H1 (cell line): ENCODE data around the gene GNG14. TPM values are rescaled to one million over a fixed set of nuclear protein-coding genes. Genes with fewer than 3 reads are reported as not detected.

Source experiments
- CTCF ChIA-PET: fragments of 300-600 bp; sonication (Branson Sonifier 250); formaldehyde crosslinking; loops from one replicate; lab custom pipeline; 2021; ENCODE audit not compliant: partially characterized antibody; lab: Charles Lee
- POLR2A ChIA-PET: fragments of 300-600 bp; sonication (Branson Sonifier 250); formaldehyde crosslinking; loops from one replicate; lab custom pipeline; 2021; ENCODE audit warnings: inconsistent platforms; ENCODE audit not compliant: partially characterized antibody; lab: Charles Lee
- DNase-seq, 2 experiments: peaks; one replicate each; pipeline versions ENCODE4 v3.0.0 to v3.0.0-alpha.2; 2010 to 2022; ENCODE audit warnings: low spot score in 2 of 2, low read depth in 1 of 2, mixed read lengths in 1 of 2
- FAIRE-seq: peaks from 2 replicates; lab custom pipeline; 2011; peaks lifted over from hg19 to GRCh38; lab: Jason Lieb, UNC
- H2AFZ ChIP-seq: 2 replicates; pipeline ENCODE4 v1.8.1; 2012; ENCODE audit warnings: low read length, inconsistent platforms
- H2AK5ac ChIP-seq: 2 replicates; pipeline ENCODE4 v1.6.1; 2013; ENCODE audit warnings: low read depth, low read length
- H2BK120ac ChIP-seq: replicated peaks from 2 replicates; pipeline ENCODE3; 2013; ENCODE audit warnings: low read depth, low read length, inconsistent platforms
- H2BK12ac ChIP-seq: 2 replicates; pipeline ENCODE4 v1.6.1; 2013; ENCODE audit warnings: low read depth, low read length
- H2BK15ac ChIP-seq: 2 replicates; pipeline ENCODE4 v1.6.1; 2013; ENCODE audit warnings: low read length
- H2BK20ac ChIP-seq: 2 replicates; pipeline ENCODE4 v1.6.1; 2013; ENCODE audit warnings: low read length
- H2BK5ac ChIP-seq: 2 replicates; pipeline ENCODE4 v1.6.1; 2013; ENCODE audit warnings: low read depth, low read length
- H3K14ac ChIP-seq: 2 replicates; pipeline ENCODE4 v1.6.1; 2013; ENCODE audit warnings: inconsistent platforms; ENCODE audit not compliant: insufficient read length
- H3K18ac ChIP-seq: 2 replicates; pipeline ENCODE4 v1.6.1; 2013; ENCODE audit warnings: low read length; ENCODE audit errors: extremely low read depth
- H3K23ac ChIP-seq: 2 replicates; pipeline ENCODE4 v1.6.1; 2013; ENCODE audit warnings: inconsistent platforms; ENCODE audit not compliant: insufficient read length
- H3K23me2 ChIP-seq: 2 replicates; pipeline ENCODE4 v1.6.1; 2013; ENCODE audit warnings: low read depth, low read length
- H3K27ac ChIP-seq: 2 replicates; pipeline ENCODE4 v1.6.1; 2011; ENCODE audit warnings: low read depth, low read length, inconsistent platforms
- H3K27me3 ChIP-seq, 4 experiments: replicated peaks in 1 of 4; 1 replicate in 1 of 4; 2 replicates in 3 of 4; pipeline versions ENCODE4 v1.6.1 to v1.8.1; 2011 to 2013; ENCODE audit warnings: low read length in 3 of 4, mild to moderate bottlenecking in 3 of 4, inconsistent platforms in 2 of 4, mixed read lengths in 2 of 4, moderate library complexity in 1 of 4; ENCODE audit not compliant: control insufficient read depth in 3 of 4, insufficient read depth in 3 of 4; ENCODE audit errors: extremely low read depth in 1 of 4
- H3K36me3 ChIP-seq, 4 experiments: 2 replicates each; pipeline versions ENCODE4 v1.6.1 to v1.8.1; 2011 to 2013; ENCODE audit warnings: mild to moderate bottlenecking in 4 of 4, low read length in 3 of 4, moderate library complexity in 2 of 4, control low read depth in 1 of 4, inconsistent platforms in 1 of 4; ENCODE audit not compliant: insufficient read depth in 4 of 4, control insufficient read depth in 2 of 4
- H3K4ac ChIP-seq: replicated peaks from 2 replicates; pipeline ENCODE3; 2013; ENCODE audit warnings: low read length, low read depth, mixed read lengths, inconsistent platforms; ENCODE audit not compliant: insufficient read length
- H3K4me1 ChIP-seq, 4 experiments: replicated peaks in 1 of 4; 1 replicate in 1 of 4; 2 replicates in 3 of 4; pipeline versions ENCODE4 v1.6.1 to v1.8.1; 2011 to 2013; ENCODE audit warnings: low read length in 3 of 4, inconsistent platforms in 2 of 4, mixed read lengths in 1 of 4; ENCODE audit not compliant: insufficient read depth in 4 of 4, control insufficient read depth in 3 of 4
- H3K4me2 ChIP-seq, 2 experiments: 2 replicates each; pipeline versions ENCODE4 v1.6.1 to v1.8.1; 2011 to 2013; ENCODE audit warnings: low read depth in 2 of 2, low read length in 2 of 2, control low read depth in 1 of 2, inconsistent platforms in 1 of 2, mild to moderate bottlenecking in 1 of 2; ENCODE audit not compliant: insufficient read depth in 1 of 2
- H3K4me3 ChIP-seq, 4 experiments: fragments of 200-600, 300-600 bp in 1 of 4; sonication (generic), shearing (Covaris generic), sonication (Bioruptor Twin) in 1 of 4; 2 replicates each; pipeline versions ENCODE4 v1.5.1 to v1.8.1; 2011 to 2016; ENCODE audit warnings: low read length in 4 of 4, low read depth in 3 of 4, control low read depth in 2 of 4, inconsistent platforms in 2 of 4, mild to moderate bottlenecking in 2 of 4, mixed read lengths in 1 of 4, moderate library complexity in 1 of 4; ENCODE audit not compliant: insufficient read depth in 2 of 4; ENCODE audit errors: extremely low read depth in 1 of 4
- H3K56ac ChIP-seq: replicated peaks from 2 replicates; pipeline ENCODE3; 2013; ENCODE audit warnings: low read depth, mild to moderate bottlenecking, mixed read lengths, low read length, inconsistent platforms; ENCODE audit not compliant: insufficient read length
- H3K79me1 ChIP-seq: 2 replicates; pipeline ENCODE4 v1.6.1; 2013; ENCODE audit warnings: low read depth, low read length, control low read depth
- H3K79me2 ChIP-seq, 2 experiments: 2 replicates each; pipeline versions ENCODE4 v1.6.1 to v1.8.1; 2012 to 2013; ENCODE audit warnings: low read length in 2 of 2, mild to moderate bottlenecking in 2 of 2, inconsistent platforms in 1 of 2; ENCODE audit not compliant: insufficient read depth in 2 of 2, control insufficient read depth in 1 of 2
- H3K9ac ChIP-seq, 4 experiments: replicated peaks in 1 of 4; 1 replicate in 1 of 4; 2 replicates in 3 of 4; pipeline versions ENCODE4 v1.6.1 to v1.8.1; 2011 to 2013; ENCODE audit warnings: low read depth in 3 of 4, low read length in 3 of 4, control low read depth in 2 of 4, mild to moderate bottlenecking in 2 of 4, moderate library complexity in 2 of 4, inconsistent platforms in 1 of 4; ENCODE audit errors: extremely low read depth in 1 of 4
- H3K9me3 ChIP-seq, 2 experiments: 2 replicates each; pipeline versions ENCODE4 v1.6.1 to v1.8.1; 2012 to 2013; ENCODE audit warnings: mild to moderate bottlenecking in 2 of 2, moderate library complexity in 2 of 2, control low read depth in 1 of 2, inconsistent platforms in 1 of 2, low read depth in 1 of 2, low read length in 1 of 2, mixed read lengths in 1 of 2; ENCODE audit not compliant: insufficient read depth in 2 of 2
- H4K20me1 ChIP-seq, 2 experiments: replicated peaks in 1 of 2; 2 replicates each; pipeline versions ENCODE3 to v1.8.1; 2011 to 2013; ENCODE audit warnings: inconsistent platforms in 2 of 2, low read length in 2 of 2, mild to moderate bottlenecking in 1 of 2; ENCODE audit not compliant: insufficient read depth in 2 of 2, control insufficient read depth in 1 of 2
- H4K5ac ChIP-seq: 2 replicates; pipeline ENCODE4 v1.6.1; 2013; ENCODE audit warnings: low read length, low read depth, mixed read lengths, inconsistent platforms; ENCODE audit not compliant: insufficient read length
- H4K8ac ChIP-seq: 2 replicates; pipeline ENCODE4 v1.8.0; 2013; ENCODE audit warnings: mild to moderate bottlenecking, moderate library complexity, low read length, inconsistent platforms; ENCODE audit not compliant: insufficient read depth; ENCODE audit errors: extremely low read depth
- H4K91ac ChIP-seq: replicated peaks from 2 replicates; pipeline ENCODE3; 2013; ENCODE audit warnings: low read length, mixed read lengths, inconsistent platforms; ENCODE audit not compliant: insufficient read length
- CTCF ChIP-seq, 3 experiments: IDR thresholded peaks; 1 replicate in 2 of 3; 2 replicates in 1 of 3; pipeline versions ENCODE4 v1.5.1 to v1.6.1; 2011; ENCODE audit warnings: low read length in 3 of 3, mild to moderate bottlenecking in 3 of 3, inconsistent platforms in 2 of 3, low read depth in 1 of 3, moderate library complexity in 1 of 3; ENCODE audit not compliant: insufficient read depth in 1 of 3; ENCODE audit errors: control extremely low read depth in 1 of 3
- MAX ChIP-seq: IDR thresholded peaks from 2 replicates; pipeline ENCODE4 v1.6.1; 2012; ENCODE audit warnings: inconsistent platforms
- PHF8 ChIP-seq: fragments of 200-600 bp; sonication (generic); conservative IDR thresholded peaks from 2 replicates; pipeline ENCODE4 v1.7.1; 2012; ENCODE audit warnings: low read depth, mild to moderate bottlenecking, inconsistent platforms, low read length, moderate library complexity
- POLR2A ChIP-seq, 2 experiments: IDR thresholded peaks; 1 replicate in 1 of 2; 2 replicates in 1 of 2; pipeline ENCODE4 v1.6.1; 2011; ENCODE audit warnings: low read depth in 2 of 2, low read length in 2 of 2, mild to moderate bottlenecking in 2 of 2; ENCODE audit errors: control extremely low read depth in 1 of 2
- SAP30 ChIP-seq: fragments of 300-600 bp; sonication (generic); IDR thresholded peaks from 2 replicates; pipeline ENCODE4 v1.7.1; 2012; ENCODE audit warnings: low read length, moderate library complexity, mild to moderate bottlenecking, inconsistent platforms; ENCODE audit not compliant: insufficient read depth, insufficient replicate concordance
- SIN3A ChIP-seq, 2 experiments: IDR thresholded peaks in 1 of 2; conservative IDR thresholded peaks in 1 of 2; 2 replicates each; pipeline ENCODE4 v1.6.1; 2011 to 2012; ENCODE audit warnings: low read length in 2 of 2, improper control_type of control experiment in 1 of 2, low read depth in 1 of 2, mild to moderate bottlenecking in 1 of 2
- SP2 ChIP-seq: IDR thresholded peaks from 2 replicates; pipeline ENCODE4 v1.6.1; 2012; ENCODE audit warnings: mild to moderate bottlenecking, low read length, inconsistent platforms
- SUZ12 ChIP-seq: fragments of 200-600 bp; sonication (generic); IDR thresholded peaks from 2 replicates; pipeline ENCODE4 v1.6.1; 2012; ENCODE audit warnings: mild to moderate bottlenecking, inconsistent platforms, low read length, moderate library complexity, mixed read lengths
- WGBS, 2 experiments: shearing (Covaris generic) in 1 of 2; methylation state at CpG; one replicate each; pipeline versions ENCODE4 v1.1.6 to v1.1.7; 2013 to 2015; ENCODE audit warnings: low lambda C conversion rate in 2 of 2, mixed read lengths in 2 of 2, inconsistent platforms in 1 of 2, low coverage in 1 of 2, missing lambda C conversion rate in 1 of 2; ENCODE audit not compliant: insufficient replicate concordance in 2 of 2, insufficient coverage in 1 of 2, insufficient read length in 1 of 2; ENCODE audit errors: extremely low coverage in 1 of 2, missing lambda C conversion rate in 1 of 2; 5-methylcytosine and 5-hydroxymethylcytosine counted together
- polyA plus RNA-seq, 7 experiments: library from polyadenylated mRNA; depleted of rRNA in 3 of 7; stranded (reverse) in 5 of 7; unstranded in 2 of 7; fragments of >200 nt in 5 of 7; fragments of 200-250 nt in 2 of 7; gene quantifications; 1 replicate in 5 of 7; 2 replicates in 1 of 7; 4 replicates in 1 of 7; pipeline versions ENCODE4 v1.2.1 to v1.2.3, GENCODE V29; 2011 to 2013; ENCODE audit warnings: missing spikeins in 2 of 7, mixed read lengths in 2 of 7
- total RNA-seq: library from RNA; stranded (reverse); fragmentation: NEBNext Ultra II Directional; extraction: Animal tissue kit (Norgen Biotek cat#: 25700); gene quantifications from 2 replicates; pipeline ENCODE4 v1.2.1, GENCODE V29; 2021
- TF ChIP-seq, protein P1 (sequence below): IDR thresholded peaks from 2 replicates; pipeline ENCODE4 v1.6.1; 2012; ENCODE audit warnings: inconsistent platforms

The GNG14 gene
- total and polyA plus RNA-seq, 2 of the 8 experiments (the other 6 are each of a cell fraction or from before 2014, with no cell fraction given), result not detected

DNA sequence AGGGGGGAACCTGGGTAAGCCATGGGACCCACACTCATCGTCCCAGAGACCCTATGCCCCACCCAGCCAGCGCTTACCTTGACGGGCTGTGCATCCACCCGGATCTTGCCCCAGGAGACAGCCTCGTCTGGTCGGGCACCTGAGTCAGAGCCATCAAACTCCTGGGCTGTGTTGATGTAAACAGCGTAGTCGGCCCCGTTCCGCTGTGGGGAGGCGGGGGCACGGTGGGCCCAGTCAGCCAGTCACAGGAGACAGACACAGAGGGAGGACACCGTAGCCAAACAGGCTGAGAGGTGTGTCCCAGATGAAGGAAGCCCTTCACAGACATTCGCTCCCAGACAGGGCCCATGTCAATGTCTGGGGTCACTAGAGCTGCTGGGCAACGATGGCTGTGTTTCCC is 11.9 kb upstream of the GNG14 start:
- Histone ChIP-seq H3K4me3 (no peak overlapping the region), H2BK20ac (no peak overlapping the region), H2BK5ac (no peak overlapping the region), H2AFZ (no peak overlapping the region), H2AK5ac (no peak overlapping the region), H2BK120ac (no peak overlapping the region), H3K27ac (no peak overlapping the region), H3K9me3 (no peaks in the 10 kb centered on the region; a peak in 1 of 4 replicates), H3K27me3 (no peaks in the 10 kb centered on the region), H3K56ac (no peak overlapping the region), H3K4ac (no peak overlapping the region), H4K91ac (no peak overlapping the region), H4K5ac (no peak overlapping the region), H3K79me2 (peaks cover 0 to 11% of the 10 kb centered on the region in 2 experiments; a peak in 2 of 4 replicates), H2BK15ac (no peak overlapping the region), H3K4me2 (no peak overlapping the region), H3K14ac (no peak overlapping the region), H3K9ac (no peak overlapping the region), H3K36me3 (peaks cover 36 to 57% (median 52%) of the 10 kb centered on the region in 4 experiments), H4K8ac (peak overlapping the region; percentile 53; the same call in 1 of the 2 replicates), H3K4me1 (no peaks in the 10 kb centered on the region; a peak in 1 of 7 replicates), H4K20me1 (peaks cover 3 to 20% of the 10 kb centered on the region in 2 experiments), H3K18ac (no peak overlapping the region), H3K23ac (no peak overlapping the region), H3K79me1 (peaks cover 9% of the 10 kb centered on the region; the same call in 1 of the 2 replicates), H3K23me2 (no peaks in the 10 kb centered on the region), H2BK12ac (no peak overlapping the region)
- CTCF ChIA-PET, result interaction anchor here (0.9 to 3.5 kb wide), 9 partner anchors 9 to 120 kb away, joined by 3 to 20 read pairs (median 4); partner anchors contain the start of genes MAN2B1 and WDR83
- 91% methylated on average over 14 of the region's 15 CpGs; no CpG with 5 or more reads in 1 of the 2 experiments for WGBS, 2 experiments
- DNase-seq (no peak), FAIRE-seq (no peak)
- POLR2A ChIA-PET, result interaction anchor here (0.9 to 6.4 kb wide), 9 partner anchors 10 to 47 kb away, joined by 3 to 93 read pairs (median 3); partner anchors contain the start of genes FBXW9, MAN2B1 and WDR83
- no peak for TF ChIP-seq SIN3A (conservative IDR thresholded peaks at IDR 0.05 in 1 of 2, IDR thresholded peaks at IDR 0.05 in 1 of 2; ENCODE audit: low read depth in 1 of 2, low read length in 2 of 2)
- no peak for TF ChIP-seq PHF8
- TF ChIP-seq SUZ12, result no peak
- TF ChIP-seq, protein P1, sequence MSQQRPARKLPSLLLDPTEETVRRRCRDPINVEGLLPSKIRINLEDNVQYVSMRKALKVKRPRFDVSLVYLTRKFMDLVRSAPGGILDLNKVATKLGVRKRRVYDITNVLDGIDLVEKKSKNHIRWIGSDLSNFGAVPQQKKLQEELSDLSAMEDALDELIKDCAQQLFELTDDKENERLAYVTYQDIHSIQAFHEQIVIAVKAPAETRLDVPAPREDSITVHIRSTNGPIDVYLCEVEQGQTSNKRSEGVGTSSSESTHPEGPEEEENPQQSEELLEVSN, result no peak
- peak in 1 of 2 experiments; percentile 18; a peak in 1 of 3 replicates for TF ChIP-seq POLR2A (IDR thresholded peaks at IDR 0.05; ENCODE audit: control extremely low read depth in 1 of 2, low read depth in 2 of 2, low read length in 2 of 2)
- TF ChIP-seq SP2, result no peak
- TF ChIP-seq MAX, result no peak
- TF ChIP-seq SAP30, result no peak
- TF ChIP-seq CTCF (IDR thresholded peaks at IDR 0.05; ENCODE audit: control extremely low read depth in 1 of 3, insufficient read depth in 1 of 3, low read depth in 1 of 3, low read length in 3 of 3), result no peak
